HL-60 (cell line): ENCODE data around the gene CNGB1.

Source experiments
- DNase-seq, 2 experiments: peaks; one replicate each; pipeline ENCODE4 v3.0.0-alpha.2; 2010 to 2020; ENCODE audit warnings: low read depth in 1 of 2, low spot score in 1 of 2
- H3K27ac ChIP-seq: fragments of 250-450 bp; sonication (Bioruptor Pico); replicated peaks from 2 replicates; pipeline ENCODE4 v1.5.1; 2020; ENCODE audit warnings: mild to moderate bottlenecking, moderate library complexity
- H3K27me3 ChIP-seq: fragments of 250-450 bp; sonication (Bioruptor Pico); 2 replicates; pipeline ENCODE4 v1.5.1; 2021; ENCODE audit warnings: mild to moderate bottlenecking, moderate library complexity; ENCODE audit not compliant: insufficient read depth, poor library complexity, severe bottlenecking
- H3K4me3 ChIP-seq: replicated peaks from 2 replicates; pipeline ENCODE4 v1.5.1; 2011; ENCODE audit warnings: mild to moderate bottlenecking, control low read depth, low read length; ENCODE audit not compliant: insufficient read depth
- CTCF ChIP-seq: IDR thresholded peaks from one replicate; pipeline ENCODE4 v1.5.1; 2011; ENCODE audit warnings: low read length, control low read depth, inconsistent platforms; ENCODE audit not compliant: insufficient read depth
- GABPA ChIP-seq: IDR thresholded peaks from 2 replicates; pipeline ENCODE4 v1.6.1; 2012; ENCODE audit warnings: low read depth
- POLR2AphosphoS5 ChIP-seq: IDR thresholded peaks from 2 replicates; pipeline ENCODE4 v1.6.1; 2012; ENCODE audit warnings: low read depth
- SPI1 ChIP-seq: IDR thresholded peaks from 2 replicates; pipeline ENCODE4 v1.6.1; 2012; ENCODE audit warnings: low read depth, mild to moderate bottlenecking, borderline replicate concordance
- TF ChIP-seq, protein P1 (sequence below): IDR thresholded peaks from 2 replicates; pipeline ENCODE4 v1.6.1; 2012; ENCODE audit warnings: low read depth; ENCODE audit not compliant: insufficient replicate concordance

The CNGB1 gene

DNA sequence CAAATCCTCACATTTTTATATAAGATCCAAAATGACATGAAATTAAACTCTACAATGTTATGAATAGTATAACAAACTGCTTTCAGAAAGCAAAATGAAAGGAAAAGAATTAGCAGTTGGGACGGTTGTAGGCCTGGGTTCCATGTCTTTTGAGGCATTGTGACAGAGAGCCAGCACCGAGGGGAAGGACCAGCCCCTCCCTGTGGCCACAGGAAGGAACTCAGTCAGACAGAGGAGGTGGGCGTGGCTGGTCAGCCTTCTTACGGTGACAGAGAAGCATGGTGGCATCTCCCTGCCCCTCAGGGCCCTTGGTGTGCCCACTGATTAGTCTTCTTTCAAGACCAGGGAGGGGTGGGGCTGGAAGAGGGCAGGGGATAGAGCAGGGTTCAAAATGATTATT is 23.9 kb upstream of the CNGB1 start:
- Histone ChIP-seq H3K4me3 (no peak overlapping the region), H3K27me3 (no peaks in the 10 kb centered on the region), H3K27ac (no peak overlapping the region; the same call in 1 of the 2 replicates)
- TF ChIP-seq SPI1 (peak; percentile 51; the same call in 1 of the 2 replicates), CTCF (peak; percentile 18), GABPA (no peak), POLR2AphosphoS5 (no peak)
- TF ChIP-seq, protein P1, sequence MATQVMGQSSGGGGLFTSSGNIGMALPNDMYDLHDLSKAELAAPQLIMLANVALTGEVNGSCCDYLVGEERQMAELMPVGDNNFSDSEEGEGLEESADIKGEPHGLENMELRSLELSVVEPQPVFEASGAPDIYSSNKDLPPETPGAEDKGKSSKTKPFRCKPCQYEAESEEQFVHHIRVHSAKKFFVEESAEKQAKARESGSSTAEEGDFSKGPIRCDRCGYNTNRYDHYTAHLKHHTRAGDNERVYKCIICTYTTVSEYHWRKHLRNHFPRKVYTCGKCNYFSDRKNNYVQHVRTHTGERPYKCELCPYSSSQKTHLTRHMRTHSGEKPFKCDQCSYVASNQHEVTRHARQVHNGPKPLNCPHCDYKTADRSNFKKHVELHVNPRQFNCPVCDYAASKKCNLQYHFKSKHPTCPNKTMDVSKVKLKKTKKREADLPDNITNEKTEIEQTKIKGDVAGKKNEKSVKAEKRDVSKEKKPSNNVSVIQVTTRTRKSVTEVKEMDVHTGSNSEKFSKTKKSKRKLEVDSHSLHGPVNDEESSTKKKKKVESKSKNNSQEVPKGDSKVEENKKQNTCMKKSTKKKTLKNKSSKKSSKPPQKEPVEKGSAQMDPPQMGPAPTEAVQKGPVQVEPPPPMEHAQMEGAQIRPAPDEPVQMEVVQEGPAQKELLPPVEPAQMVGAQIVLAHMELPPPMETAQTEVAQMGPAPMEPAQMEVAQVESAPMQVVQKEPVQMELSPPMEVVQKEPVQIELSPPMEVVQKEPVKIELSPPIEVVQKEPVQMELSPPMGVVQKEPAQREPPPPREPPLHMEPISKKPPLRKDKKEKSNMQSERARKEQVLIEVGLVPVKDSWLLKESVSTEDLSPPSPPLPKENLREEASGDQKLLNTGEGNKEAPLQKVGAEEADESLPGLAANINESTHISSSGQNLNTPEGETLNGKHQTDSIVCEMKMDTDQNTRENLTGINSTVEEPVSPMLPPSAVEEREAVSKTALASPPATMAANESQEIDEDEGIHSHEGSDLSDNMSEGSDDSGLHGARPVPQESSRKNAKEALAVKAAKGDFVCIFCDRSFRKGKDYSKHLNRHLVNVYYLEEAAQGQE: no peak
- peak in 1 of 2 experiments; percentile 88 for DNase-seq

- no peak for TF ChIP-seq CTCF
- TF ChIP-seq POLR2AphosphoS5: no peak
- TF ChIP-seq, protein P1: no peak
- TF ChIP-seq GABPA: no peak
- no peak for TF ChIP-seq SPI1
- Histone ChIP-seq H3K27me3 (no peaks in the 10 kb centered on the region), H3K4me3 (no peak overlapping the region), H3K27ac (no peak overlapping the region; the same call in 1 of the 2 replicates)
- no peak for DNase-seq
These were observed 23.4 kb upstream of the CNGB1 start for GRCh38 chr16:57994361-57994760.

DNA sequence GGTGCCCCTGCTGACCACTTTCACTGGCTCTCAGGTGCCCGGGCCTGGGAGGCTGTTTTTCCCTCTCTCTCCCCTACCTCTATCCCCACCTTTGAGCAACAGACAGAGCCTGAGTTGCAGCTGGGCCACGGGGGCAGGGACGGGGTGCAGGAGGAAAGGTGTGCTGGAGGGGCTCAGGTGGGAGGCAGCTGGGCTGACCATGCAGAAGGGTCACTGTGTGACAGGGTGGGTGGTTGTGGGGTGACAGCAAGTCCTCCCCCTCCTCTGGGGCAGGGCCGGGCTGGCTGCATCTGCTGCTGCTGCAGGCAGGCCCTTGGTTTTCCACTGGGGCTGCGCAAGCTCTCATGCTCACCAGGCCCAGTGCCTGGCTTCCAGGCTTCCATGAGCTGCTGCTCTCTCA is 23.0 kb upstream of the CNGB1 start:
- DNase-seq: no peak
- H3K27me3 ChIP-seq: no peaks in the 10 kb centered on the region
- H3K4me3 ChIP-seq: no peak overlapping the region
- TF ChIP-seq, protein P1: no peak
- no peak for TF ChIP-seq POLR2AphosphoS5
- no peak for TF ChIP-seq GABPA
- no peak overlapping the region for H3K27ac ChIP-seq

GRCh38 chr16:57993438-57993837 is 22.5 kb upstream of the CNGB1 start:
- no peak for TF ChIP-seq GABPA
- no peak for TF ChIP-seq SPI1
- no peak for TF ChIP-seq CTCF
- TF ChIP-seq, protein P1: no peak
- TF ChIP-seq POLR2AphosphoS5: no peak
- no peak overlapping the region for H3K27ac ChIP-seq
- DNase-seq: no peak
- H3K4me3 ChIP-seq: no peak overlapping the region
- H3K27me3 ChIP-seq: no peaks in the 10 kb centered on the region
